GM12873 (cell line): ENCODE measurements around the gene IFT88.

ENCODE experiments used
- CTCF ChIP-seq: IDR thresholded peaks from 2 replicates; pipeline ENCODE4 v1.5.1; 2012; ENCODE audit warnings: low read depth, mild to moderate bottlenecking, moderate library complexity, low read length, control low read depth; ENCODE audit not compliant: insufficient read depth; ENCODE audit errors: missing control alignments

The IFT88 gene

DNA sequence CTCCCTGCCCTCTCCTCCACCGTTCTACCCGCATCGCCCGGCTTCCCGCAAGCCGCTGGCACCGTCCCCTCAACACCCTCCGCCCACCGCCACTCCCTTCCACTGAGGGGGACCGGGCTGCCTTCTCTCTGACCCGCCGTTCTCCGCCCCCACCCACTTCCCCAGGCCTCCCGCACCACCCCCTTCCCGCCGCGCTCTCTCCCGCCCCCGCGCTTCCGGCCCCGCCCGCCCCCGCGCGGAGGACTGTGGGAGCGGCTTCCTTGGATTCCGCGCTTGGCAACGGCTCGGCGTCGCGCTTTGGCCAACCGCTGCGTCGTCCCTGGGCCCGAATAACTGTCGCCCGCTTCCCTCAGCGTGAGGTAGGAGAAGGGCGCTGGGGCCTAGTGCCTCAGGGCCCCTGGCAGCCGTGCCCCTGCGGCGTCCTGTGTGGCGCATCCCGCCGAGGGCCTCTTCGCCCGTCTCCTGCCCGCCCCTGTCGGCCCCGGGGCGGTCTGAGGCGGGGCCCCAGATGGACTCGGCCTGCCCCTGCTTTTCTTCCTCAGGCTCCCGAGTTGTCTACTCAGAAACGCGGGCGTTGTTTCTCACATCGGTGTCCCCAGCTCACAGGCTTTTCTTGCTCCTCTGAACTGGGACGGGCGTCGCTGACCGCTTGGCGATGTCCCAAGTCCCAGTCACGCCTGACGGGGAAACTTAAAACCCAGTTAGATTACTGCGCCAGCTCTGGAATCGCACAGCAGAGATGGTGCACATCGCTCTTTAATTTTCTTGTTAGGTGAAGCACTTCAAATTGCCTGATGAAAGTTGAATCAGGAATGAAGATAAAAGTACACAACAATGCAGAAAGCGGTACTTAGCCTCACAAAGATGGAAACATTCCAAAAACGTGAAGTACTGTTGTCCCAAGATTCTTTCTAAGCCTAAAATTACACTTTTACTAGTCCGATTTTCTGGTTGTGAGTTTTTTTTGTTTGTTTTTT is at the start of gene IFT88:
Gene IFT88 (plus strand): TSS at position 260 of the 977 bp plus-strand sequence. CDS start 7,229 bp downstream, outside the sequence.
- TF ChIP-seq CTCF: no peak

DNA sequence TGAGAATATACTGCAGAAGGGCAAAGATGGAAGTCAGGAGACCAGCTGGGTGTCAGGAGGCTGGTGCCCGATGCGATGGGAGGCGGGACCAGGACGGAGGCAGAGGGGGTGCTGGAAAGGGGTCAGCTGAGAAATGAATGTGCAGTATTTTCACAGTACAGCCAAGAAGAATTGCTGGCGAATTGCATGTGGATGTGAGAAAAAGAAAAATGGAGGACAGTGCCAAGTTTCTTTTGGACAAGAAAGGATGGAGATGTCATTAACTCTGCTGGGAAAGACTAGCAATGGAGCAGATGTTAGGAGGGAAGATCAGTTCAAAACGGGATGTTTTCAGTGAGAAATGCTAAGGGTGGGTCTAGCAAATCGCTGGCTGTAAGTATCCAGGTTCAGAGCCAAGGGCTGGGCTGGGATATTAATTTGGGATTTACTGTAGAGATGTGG is 48.3 kb upstream of the IFT88 start:
- no peak for TF ChIP-seq CTCF

GRCh38 chr13:20519875-20520274 is 47.1 kb upstream of the IFT88 start:
- TF ChIP-seq CTCF: no peak

DNA sequence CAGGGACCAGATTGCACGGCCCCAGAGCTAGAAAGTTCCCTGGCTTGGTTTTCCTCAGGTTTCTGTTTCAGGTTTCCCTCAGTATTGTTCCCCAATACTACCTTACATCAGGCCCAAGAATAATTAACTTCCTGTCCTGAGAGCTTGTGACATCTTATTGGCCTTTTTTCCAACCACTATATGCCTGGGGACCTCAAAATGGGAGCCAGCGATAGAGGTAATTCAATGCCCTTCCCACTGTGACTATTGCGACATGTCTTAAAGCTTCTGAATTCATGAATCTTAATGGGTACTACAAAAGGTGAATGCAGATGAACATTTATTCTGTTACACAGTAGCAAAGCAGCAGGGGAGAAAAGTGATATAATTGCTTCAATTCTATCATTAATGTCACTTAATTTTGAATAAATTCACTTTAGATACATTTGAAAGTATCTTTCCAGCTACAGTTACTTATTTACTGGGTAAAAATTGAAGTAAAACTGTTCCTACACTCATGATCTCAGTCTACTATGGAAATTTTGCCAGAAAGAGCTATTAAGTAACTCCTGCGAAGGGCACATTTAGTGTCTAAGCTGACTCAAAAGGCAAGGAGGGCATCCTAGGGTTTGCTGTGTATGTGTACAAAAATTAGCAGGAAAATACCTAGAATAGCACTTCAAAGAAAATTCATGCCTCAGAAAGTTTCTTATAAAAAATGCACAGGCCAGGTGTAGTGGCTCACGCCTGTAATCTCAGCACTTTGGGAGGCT is 45.4 kb upstream of the IFT88 start:
- no peak for TF ChIP-seq CTCF

GRCh38 chr13:20525144-20525600 is 41.8 kb upstream of the IFT88 start:
- TF ChIP-seq CTCF: no peak

DNA sequence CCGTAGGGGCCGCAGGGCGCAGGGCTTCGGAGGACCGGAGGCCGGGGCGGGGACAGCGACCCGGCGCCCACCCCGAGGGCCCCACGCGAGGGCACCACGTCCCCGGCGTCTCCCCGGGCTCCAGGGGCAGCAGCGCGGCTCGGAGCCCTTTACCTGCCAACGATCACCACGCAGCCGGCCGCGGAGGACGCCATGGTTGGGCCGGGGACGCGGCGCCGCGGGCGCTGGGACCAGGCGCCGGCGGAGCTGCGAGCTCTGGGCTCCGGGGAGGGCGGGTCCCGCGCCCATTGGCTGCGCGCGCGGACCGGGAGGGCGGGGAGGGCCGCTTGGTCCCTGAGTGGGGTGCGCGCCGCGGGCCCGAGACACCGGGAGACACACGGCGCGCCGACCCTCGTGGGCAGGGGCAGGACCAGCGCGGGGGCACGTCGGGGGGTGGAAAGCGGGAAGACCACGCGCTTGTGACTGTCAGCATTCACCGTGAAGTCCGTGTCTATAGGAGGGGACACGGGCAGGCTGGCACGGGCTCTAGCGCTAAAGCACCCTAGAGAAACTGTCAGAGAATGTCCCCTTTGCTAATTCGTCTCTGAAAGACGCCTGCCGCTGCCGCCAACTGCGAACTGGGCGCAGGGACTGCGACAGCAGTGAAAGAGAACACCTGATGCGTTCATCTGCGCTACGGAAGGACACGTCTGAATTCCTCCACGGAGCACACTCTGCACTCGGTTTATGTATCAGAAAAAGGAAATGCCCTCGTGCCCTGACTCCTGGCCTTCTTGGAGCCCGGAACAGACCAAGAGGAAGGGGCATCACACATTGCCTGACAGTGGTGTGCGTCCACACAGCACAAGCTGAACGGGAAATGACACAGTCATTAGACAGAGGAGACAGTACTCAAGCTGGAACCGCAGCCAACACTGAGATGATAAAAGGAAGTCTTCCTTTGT is 41.1 kb upstream of the IFT88 start, which contains the start of gene CRYL1:
Gene CRYL1 (minus strand): TSS at position 257 of the 944 bp plus-strand sequence. CDS start 63 bp downstream, at position 194.
- no peak for TF ChIP-seq CTCF
